GM10266 (cell line): ENCODE measurements around the gene PRR33.

Source experiments
- DNase-seq: peaks from one replicate; pipeline ENCODE4 v3.0.0; 2012; ENCODE audit errors: extremely low spot score
- CTCF ChIP-seq: IDR thresholded peaks from 2 replicates; pipeline ENCODE4 v1.5.1; 2012; ENCODE audit warnings: mild to moderate bottlenecking, low read depth; ENCODE audit not compliant: control insufficient read depth, insufficient read depth; ENCODE audit errors: missing control alignments

Gene PRR33

GRCh38 chr11:1909524-1909923 is 17.8 kb upstream of the PRR33 start:
- no peak for TF ChIP-seq CTCF
- DNase-seq = no peak

GRCh38 chr11:1908618-1909017 is 16.9 kb upstream of the PRR33 start:
- no peak for TF ChIP-seq CTCF
- DNase-seq = no peak

- TF ChIP-seq CTCF = no peak
- DNase-seq = no peak
These were observed 15.1 kb upstream of the PRR33 start for GRCh38 chr11:1906611-1907423.

- DNase-seq = no peak
- no peak for TF ChIP-seq CTCF
These were observed 14.5 kb upstream of the PRR33 start for GRCh38 chr11:1906181-1906580.

- no peak for DNase-seq
- no peak for TF ChIP-seq CTCF
These were observed 8.0 kb upstream of the PRR33 start for GRCh38 chr11:1899686-1900085.

- DNase-seq = no peak
- TF ChIP-seq CTCF = no peak
These were observed 7.4 kb upstream of the PRR33 start for GRCh38 chr11:1899090-1899489.

GRCh38 chr11:1896923-1897322 is 5.2 kb upstream of the PRR33 start:
- no peak for TF ChIP-seq CTCF
- DNase-seq = peak; percentile 36
